Measurements from ENCODE around the gene LARP4B. TPM values are rescaled to one million over a fixed set of nuclear protein-coding genes. Genes with fewer than 3 reads are reported as not detected.

Gene LARP4B
- polyA plus RNA-seq, 2 of the 4 experiments (the other 2 are of a cell fraction), result 25.5 to 54.2 TPM

DNA sequence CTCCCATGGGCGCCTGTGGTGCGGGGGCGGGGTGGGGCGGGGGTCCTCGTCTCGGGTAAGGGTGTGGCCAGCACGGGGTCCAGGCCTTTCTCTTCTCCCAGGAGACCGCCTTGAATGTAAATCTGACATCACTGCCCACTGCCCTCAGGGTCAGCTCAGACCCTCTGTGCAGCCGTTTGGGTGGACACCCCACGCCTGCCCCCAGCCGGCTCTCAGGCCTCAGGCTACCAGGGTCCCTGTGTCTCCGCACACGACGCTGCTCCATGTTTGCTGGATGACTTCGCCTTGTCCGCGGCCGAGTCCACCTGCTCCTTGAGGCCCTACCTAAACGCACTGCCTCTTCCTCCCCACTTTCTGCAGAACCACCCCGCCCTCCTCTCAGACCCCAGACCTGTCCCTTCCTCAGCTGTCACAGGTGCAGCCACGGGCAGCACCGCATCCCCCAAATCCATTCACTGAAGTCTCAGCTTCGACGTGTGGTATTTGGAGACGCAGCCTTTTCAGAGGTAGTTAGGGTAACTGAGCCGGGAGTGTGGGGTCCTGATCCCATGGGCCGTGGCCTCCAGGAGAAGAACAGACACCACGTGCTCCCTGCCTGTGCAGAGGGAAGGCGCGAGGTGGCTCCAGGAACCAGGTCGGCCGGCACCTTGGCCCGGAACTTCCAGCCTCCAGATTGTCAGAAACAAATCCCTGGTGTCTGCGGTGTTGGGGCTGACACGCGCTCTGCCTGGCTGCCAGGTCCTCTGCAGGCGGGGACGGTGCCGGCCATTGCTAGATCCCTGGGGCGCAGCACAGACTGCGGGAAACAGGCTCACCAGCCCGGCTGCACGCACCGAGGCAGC lies 144.7 kb downstream of the LARP4B start:
- H3K4me2 ChIP-seq, result no peak overlapping the region
- peaks cover 15% of the 10 kb centered on the region; the same call in 2 of the 3 replicates for H3K4me1 ChIP-seq
- DNase-seq (ENCODE audit: low read depth in 1 of 2, low spot score in 1 of 2) (no peak), ATAC-seq (no peak), FAIRE-seq (no peak)
- ChIA-PET CTCF (interaction anchor here (1.4 to 11.5 kb wide), 2 partner anchors 9 to 276 kb away, joined by 4 to 94 read pairs; no protein-coding TSS in a partner anchor), POLR2A (no interaction called here)
- no peaks in the 10 kb centered on the region for H3K9me3 ChIP-seq
- WGBS (ENCODE audit: missing lambda C conversion rate), result 89% methylated on average over 32 of the region's 44 CpGs
- TF ChIP-seq ZSCAN20 (CRISPR knock-in tag; IDR thresholded peaks at IDR 0.05) (no peak), GATA3 (IDR thresholded peaks at IDR 0.05; ENCODE audit: borderline replicate concordance) (no peak), FOSB (CRISPR knock-in tag; IDR thresholded peaks at IDR 0.05) (no peak), ZC3H11A (IDR thresholded peaks at IDR 0.05) (no peak), FOXS1 (CRISPR knock-in tag; IDR thresholded peaks at IDR 0.05) (no peak), CEBPB (IDR thresholded peaks at IDR 0.05) (no peak), ESRRA (IDR thresholded peaks at IDR 0.05; ENCODE audit: borderline replicate concordance, low read length) (no peak), SREBF2 (IDR thresholded peaks at IDR 0.05) (no peak), JUN (IDR thresholded peaks at IDR 0.05) (no peak), RNF2 (IDR thresholded peaks at IDR 0.05; ENCODE audit: borderline replicate concordance, low read depth) (no peak), REST (IDR thresholded peaks at IDR 0.05) (no peak), EHF (CRISPR knock-in tag; IDR thresholded peaks at IDR 0.05) (no peak), CHD4 (IDR thresholded peaks at IDR 0.05; ENCODE audit: borderline replicate concordance) (no peak), TP53 (CRISPR knock-in tag; IDR thresholded peaks at IDR 0.05) (no peak), NFE2L2 (conservative IDR thresholded peaks at IDR 0.05; ENCODE audit: low read length) (no peak)
- TF ChIP-seq, protein P1, sequence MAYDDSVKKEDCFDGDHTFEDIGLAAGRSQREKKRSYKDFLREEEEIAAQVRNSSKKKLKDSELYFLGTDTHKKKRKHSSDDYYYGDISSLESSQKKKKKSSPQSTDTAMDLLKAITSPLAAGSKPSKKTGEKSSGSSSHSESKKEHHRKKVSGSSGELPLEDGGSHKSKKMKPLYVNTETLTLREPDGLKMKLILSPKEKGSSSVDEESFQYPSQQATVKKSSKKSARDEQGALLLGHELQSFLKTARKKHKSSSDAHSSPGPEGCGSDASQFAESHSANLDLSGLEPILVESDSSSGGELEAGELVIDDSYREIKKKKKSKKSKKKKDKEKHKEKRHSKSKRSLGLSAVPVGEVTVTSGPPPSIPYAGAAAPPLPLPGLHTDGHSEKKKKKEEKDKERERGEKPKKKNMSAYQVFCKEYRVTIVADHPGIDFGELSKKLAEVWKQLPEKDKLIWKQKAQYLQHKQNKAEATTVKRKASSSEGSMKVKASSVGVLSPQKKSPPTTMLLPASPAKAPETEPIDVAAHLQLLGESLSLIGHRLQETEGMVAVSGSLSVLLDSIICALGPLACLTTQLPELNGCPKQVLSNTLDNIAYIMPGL (CRISPR knock-in tag; IDR thresholded peaks at IDR 0.05; ENCODE audit: borderline replicate concordance), result no peak
- no peak overlapping the region for H3K4me3 ChIP-seq
- H3K27ac ChIP-seq, result no peak overlapping the region

GRCh38 chr10:785861-786214 lies 145.7 kb downstream of the LARP4B start:
- no peak for ATAC-seq
- ChIA-PET CTCF (interaction anchor here (0.6 to 11.5 kb wide), 4 partner anchors 10 to 646 kb away, joined by 3 to 94 read pairs (median 4); no protein-coding TSS in a partner anchor), POLR2A (interaction anchor here (0.7 kb wide), 1 partner anchor 331 kb away, joined by 3 read pairs; no protein-coding TSS in a partner anchor)
- 91% methylated on average over 15 of the region's 15 CpGs for WGBS (ENCODE audit: missing lambda C conversion rate)
- no peak for FAIRE-seq
- Histone ChIP-seq H3K27ac (no peak overlapping the region), H3K4me2 (no peak overlapping the region), H3K4me3 (no peak overlapping the region), H3K4me1 (peaks cover 15% of the 10 kb centered on the region; the same call in 2 of the 3 replicates), H3K9me3 (no peaks in the 10 kb centered on the region)
- TF ChIP-seq RARB (CRISPR knock-in tag; IDR thresholded peaks at IDR 0.05) (no peak), NFE2L2 (conservative IDR thresholded peaks at IDR 0.05; ENCODE audit: low read length) (no peak), EHF (CRISPR knock-in tag; IDR thresholded peaks at IDR 0.05) (no peak), ATOH8 (CRISPR knock-in tag; IDR thresholded peaks at IDR 0.05; ENCODE audit: low read depth) (no peak), FOXS1 (CRISPR knock-in tag; IDR thresholded peaks at IDR 0.05) (no peak)
- DNase-seq (ENCODE audit: low read depth in 1 of 2, low spot score in 1 of 2), result no peak

Data from A549 (cell line).